GM06990 (cell line): ENCODE data around the gene MRPL49.
"Not testable (repeated sequence)": the region's sequence is repeated elsewhere in the genome, so short reads cannot be mapped to it uniquely, and the experiment has no call there.

Source experiments
- DNase-seq: peaks from one replicate; pipeline ENCODE4 v3.0.0-alpha.2; 2011; ENCODE audit not compliant: insufficient read length; ENCODE audit errors: extremely low read depth
- H3K27me3 ChIP-seq: replicated peaks from 2 replicates; pipeline ENCODE4 v1.6.0; 2011; ENCODE audit warnings: low read length; ENCODE audit not compliant: control insufficient read depth, insufficient read depth
- H3K36me3 ChIP-seq: 2 replicates; pipeline ENCODE4 v1.5.1; 2011; ENCODE audit warnings: low read length; ENCODE audit not compliant: control insufficient read depth, insufficient read depth
- H3K4me3 ChIP-seq: replicated peaks from 2 replicates; pipeline ENCODE4 v1.5.1; 2011; ENCODE audit warnings: low read depth, mild to moderate bottlenecking, control low read depth, low read length
- CTCF ChIP-seq: IDR thresholded peaks from 2 replicates; pipeline ENCODE4 v1.5.1; 2011; ENCODE audit warnings: low read length, control low read depth, mild to moderate bottlenecking, inconsistent platforms; ENCODE audit not compliant: insufficient read depth, poor library complexity, severe bottlenecking

MRPL49 gene

GRCh38 chr11:65169164-65169641 lies 47.1 kb downstream of the MRPL49 start:
- Histone ChIP-seq H3K36me3 (no peaks in the 10 kb centered on the region), H3K4me3 (no peak overlapping the region), H3K27me3 (no peaks in the 10 kb centered on the region)
- no peak for TF ChIP-seq CTCF
- DNase-seq, result peak; percentile 41

- TF ChIP-seq CTCF, result no peak
- H3K36me3 ChIP-seq, result no peaks in the 10 kb centered on the region
- DNase-seq, result no peak
- H3K4me3 ChIP-seq, result no peak within 1 kb of the TSS
- H3K27me3 ChIP-seq, result no peaks in the 10 kb centered on the region
These were observed 48.0 kb downstream of the MRPL49 start, which contains the start of gene SPDYC for GRCh38 chr11:65170058-65170534. TSS of gene SPDYC (plus strand) at chr11:65170233. CDS start at chr11:65171358, 1,125 bp downstream.

GRCh38 chr11:65172600-65172999 lies 50.5 kb downstream of the MRPL49 start:
- Histone ChIP-seq H3K4me3 (no peak overlapping the region), H3K27me3 (no peaks in the 10 kb centered on the region), H3K36me3 (no peaks in the 10 kb centered on the region)
- no peak for DNase-seq
- TF ChIP-seq CTCF, result no peak

- not testable (repeated sequence) for DNase-seq, H3K27me3 ChIP-seq, H3K36me3 ChIP-seq, H3K4me3 ChIP-seq
These were observed 52.5 kb downstream of the MRPL49 start for GRCh38 chr11:65174571-65175010.
